ENCODE results near the gene TOB2.

Gene TOB2

DNA sequence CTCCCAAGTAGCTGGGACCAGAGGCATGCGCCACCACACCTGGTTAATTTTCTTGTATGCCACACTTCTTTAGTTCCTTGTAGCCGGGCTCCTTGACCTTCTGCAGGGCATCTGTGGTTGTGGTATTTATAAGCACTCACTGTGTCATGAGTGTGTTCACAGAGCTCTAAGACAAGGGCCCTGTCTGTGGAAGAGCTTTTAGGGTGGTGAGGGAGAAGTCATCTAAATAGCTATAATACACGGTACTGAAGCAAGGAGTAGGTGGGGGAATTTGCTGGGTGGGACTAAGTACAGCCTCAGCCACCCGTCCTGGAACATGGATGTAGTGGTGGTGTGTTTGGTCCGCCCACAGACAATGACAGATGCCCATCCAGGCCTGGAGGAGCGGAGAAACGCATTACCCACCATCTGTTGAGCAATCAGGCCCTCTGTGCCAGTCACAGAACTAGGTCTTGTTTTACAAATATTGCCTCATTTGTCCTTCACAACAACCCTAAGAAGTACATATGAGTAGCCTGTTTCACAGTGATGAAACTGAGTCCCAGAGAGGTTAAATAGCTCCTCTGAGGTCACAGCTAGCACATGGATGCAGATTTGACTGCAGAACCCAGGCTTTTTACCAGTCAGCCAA is 32.4 kb upstream of the TOB2 start:
- in situ Hi-C loops (cut with MboI; ENCODE audit: low sequenced_read_pairs, unreplicated experiment): no loop called here
- DNase-seq (ENCODE audit: low spot score): peak; percentile 48
- no peak for TF ChIP-seq CTCF (IDR thresholded peaks at IDR 0.05; ENCODE audit: borderline replicate concordance, control extremely low read depth, extremely low read depth, insufficient read depth, missing control alignments)

DNA sequence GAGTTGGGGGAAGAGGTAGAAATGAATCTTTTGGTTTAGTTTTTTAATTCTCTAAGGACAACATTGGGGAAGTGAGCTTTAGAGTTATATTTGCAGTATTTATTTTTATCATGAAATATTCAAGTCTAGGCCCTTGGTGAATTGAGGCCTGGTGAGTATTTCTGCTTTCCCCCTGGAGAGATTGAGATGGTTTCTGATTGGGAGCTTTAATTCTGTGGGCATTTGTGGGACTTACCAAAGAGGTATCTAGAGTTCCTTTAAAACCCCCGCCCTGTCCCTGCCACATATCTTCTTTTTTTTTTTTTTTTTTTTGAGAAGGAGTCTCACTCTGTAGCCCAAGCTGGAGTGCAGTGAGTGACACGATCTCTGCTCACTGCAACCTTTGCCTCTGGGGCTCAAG is 31.9 kb upstream of the TOB2 start:
- DNase-seq (ENCODE audit: low spot score): no peak
- TF ChIP-seq CTCF (IDR thresholded peaks at IDR 0.05; ENCODE audit: borderline replicate concordance, control extremely low read depth, extremely low read depth, insufficient read depth, missing control alignments): no peak
- in situ Hi-C loops (cut with MboI; ENCODE audit: low sequenced_read_pairs, unreplicated experiment): no loop called here

DNA sequence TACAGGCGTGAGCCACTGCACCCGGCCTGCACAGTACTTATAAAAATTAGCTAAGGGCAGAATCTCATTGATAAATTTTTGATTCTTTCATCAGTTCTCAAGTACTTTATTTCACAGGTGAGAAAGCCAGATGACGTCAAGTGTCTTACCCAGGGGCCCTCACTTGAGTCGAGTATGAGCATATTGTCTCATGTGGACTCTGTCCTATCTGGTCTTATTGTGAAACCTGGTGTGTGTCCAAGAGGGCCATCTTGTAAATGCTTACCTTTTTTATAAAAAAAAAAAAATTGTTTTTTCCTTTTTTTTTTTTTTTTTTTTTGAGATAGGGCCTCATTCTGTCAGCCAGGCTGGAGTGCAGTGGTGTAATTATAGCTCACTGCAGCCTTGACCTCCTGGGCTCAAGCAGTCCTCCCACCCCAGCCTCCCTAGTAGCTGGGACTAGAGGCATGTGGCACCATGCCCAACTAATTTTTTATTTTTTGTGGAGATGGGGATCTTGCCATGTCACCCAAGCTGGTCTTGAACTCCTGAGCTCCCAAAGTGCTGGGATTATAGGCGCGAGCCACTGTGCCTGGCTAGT is 28.4 kb upstream of the TOB2 start:
- in situ Hi-C loops (cut with MboI; ENCODE audit: low sequenced_read_pairs, unreplicated experiment): no loop called here

GRCh38 chr22:41471568-41471967 is 25.0 kb upstream of the TOB2 start:
- no peak for DNase-seq (ENCODE audit: low spot score)
- no peak for TF ChIP-seq CTCF (IDR thresholded peaks at IDR 0.05; ENCODE audit: borderline replicate concordance, control extremely low read depth, extremely low read depth, insufficient read depth, missing control alignments)
- in situ Hi-C loops (cut with MboI; ENCODE audit: low sequenced_read_pairs, unreplicated experiment): no loop called here

More for the DNA sequence above, 28.4 kb upstream of the TOB2 start:
- DNase-seq (ENCODE audit: low spot score): no peak
- TF ChIP-seq CTCF (IDR thresholded peaks at IDR 0.05; ENCODE audit: borderline replicate concordance, control extremely low read depth, extremely low read depth, insufficient read depth, missing control alignments): no peak

DNA sequence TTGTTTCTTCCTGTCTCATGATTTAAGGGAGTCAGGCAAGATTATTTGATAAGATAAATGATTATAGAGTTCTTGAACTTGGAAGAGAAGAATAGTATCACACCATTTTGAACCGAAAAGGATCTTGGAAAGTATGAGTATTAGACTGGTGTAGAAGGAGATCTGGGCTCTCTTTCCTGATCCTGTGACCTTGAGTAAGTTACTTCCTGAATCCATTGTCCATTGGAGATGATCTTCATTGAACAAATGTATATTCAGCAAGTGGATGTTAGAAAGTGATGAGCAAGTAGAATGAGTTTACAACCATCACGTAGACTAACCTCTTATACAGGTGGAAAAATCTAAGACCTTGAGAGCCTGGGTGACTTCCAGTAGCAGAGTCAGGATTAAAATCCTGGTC is 24.3 kb upstream of the TOB2 start:
- no peak for DNase-seq (ENCODE audit: low spot score)
- in situ Hi-C loops (cut with MboI; ENCODE audit: low sequenced_read_pairs, unreplicated experiment): no loop called here
- TF ChIP-seq CTCF (IDR thresholded peaks at IDR 0.05; ENCODE audit: borderline replicate concordance, control extremely low read depth, extremely low read depth, insufficient read depth, missing control alignments): no peak

DNA sequence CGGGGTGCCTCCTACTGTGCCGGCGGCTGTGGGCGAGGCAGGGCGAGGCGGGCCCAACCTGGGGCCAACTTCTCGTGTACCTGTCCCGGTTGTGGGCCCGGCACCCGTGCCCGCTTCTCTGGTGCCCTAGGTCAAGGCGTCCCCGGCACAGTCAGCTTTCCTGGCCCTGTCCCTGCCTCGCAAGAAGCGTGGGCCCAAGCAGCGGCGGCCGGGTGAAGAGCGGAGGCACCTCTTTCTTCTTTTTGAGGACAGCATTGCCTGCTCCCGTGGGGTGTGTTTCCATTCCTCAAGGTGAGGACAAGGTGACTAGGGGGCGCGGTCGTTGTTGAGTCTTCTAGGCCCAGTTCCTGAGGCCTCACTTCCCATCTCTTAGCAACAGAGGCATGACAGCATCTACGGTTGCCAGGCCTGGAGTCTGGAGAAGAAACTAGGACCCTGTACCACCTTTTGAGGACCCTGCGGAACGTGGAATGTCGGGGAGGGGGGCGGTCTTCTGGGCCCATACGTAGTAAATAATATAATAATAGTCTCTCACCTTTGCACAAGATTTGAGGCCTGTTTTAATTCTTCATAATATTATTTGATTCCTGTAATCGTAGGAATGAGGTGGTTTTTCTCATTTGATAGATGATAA is 22.7 kb upstream of the TOB2 start:
- no peak for TF ChIP-seq CTCF (IDR thresholded peaks at IDR 0.05; ENCODE audit: borderline replicate concordance, control extremely low read depth, extremely low read depth, insufficient read depth, missing control alignments)
- DNase-seq (ENCODE audit: low spot score): no peak
- in situ Hi-C loops (cut with MboI; ENCODE audit: low sequenced_read_pairs, unreplicated experiment): no loop called here

Measured in GM13976 (cell line).